Measurements from ENCODE around the gene MAMDC4.
"Not testable (repeated sequence)": the region's sequence is repeated elsewhere in the genome, so short reads cannot be mapped to it uniquely, and the experiment has no call there.

GRCh38 chr9:136882947-136883283 lies 30.8 kb downstream of the MAMDC4 start:
- not testable (repeated sequence) for TF ChIP-seq POLR2A (IDR thresholded peaks at IDR 0.05)
- TF ChIP-seq, protein P1, sequence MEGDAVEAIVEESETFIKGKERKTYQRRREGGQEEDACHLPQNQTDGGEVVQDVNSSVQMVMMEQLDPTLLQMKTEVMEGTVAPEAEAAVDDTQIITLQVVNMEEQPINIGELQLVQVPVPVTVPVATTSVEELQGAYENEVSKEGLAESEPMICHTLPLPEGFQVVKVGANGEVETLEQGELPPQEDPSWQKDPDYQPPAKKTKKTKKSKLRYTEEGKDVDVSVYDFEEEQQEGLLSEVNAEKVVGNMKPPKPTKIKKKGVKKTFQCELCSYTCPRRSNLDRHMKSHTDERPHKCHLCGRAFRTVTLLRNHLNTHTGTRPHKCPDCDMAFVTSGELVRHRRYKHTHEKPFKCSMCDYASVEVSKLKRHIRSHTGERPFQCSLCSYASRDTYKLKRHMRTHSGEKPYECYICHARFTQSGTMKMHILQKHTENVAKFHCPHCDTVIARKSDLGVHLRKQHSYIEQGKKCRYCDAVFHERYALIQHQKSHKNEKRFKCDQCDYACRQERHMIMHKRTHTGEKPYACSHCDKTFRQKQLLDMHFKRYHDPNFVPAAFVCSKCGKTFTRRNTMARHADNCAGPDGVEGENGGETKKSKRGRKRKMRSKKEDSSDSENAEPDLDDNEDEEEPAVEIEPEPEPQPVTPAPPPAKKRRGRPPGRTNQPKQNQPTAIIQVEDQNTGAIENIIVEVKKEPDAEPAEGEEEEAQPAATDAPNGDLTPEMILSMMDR (IDR thresholded peaks at IDR 0.05): not testable (repeated sequence)
